GM21367 (cell line): ENCODE results near the gene MAP2K6.
A peak's percentile ranks its signal among the peaks of the same experiment; 100 is the strongest.

Source experiments
- ATAC-seq: cut with Tn5 transposase; IDR thresholded peaks from one replicate; pipeline ENCODE4 v1.9.1; 2021; ENCODE audit not compliant: unreplicated experiment

The MAP2K6 gene

GRCh38 chr17:69414408-69415274 lies at the start of gene MAP2K6:
MAP2K6 (plus strand) TSS chr17:69414697; CDS start chr17:69414985, 288 bp downstream.
- peak; percentile 92 for ATAC-seq

GRCh38 chr17:69367298-69367697 lies 47.2 kb upstream of the MAP2K6 start:
- ATAC-seq, result peak; percentile 78

GRCh38 chr17:69373069-69373468 lies 41.4 kb upstream of the MAP2K6 start:
- no peak for ATAC-seq

GRCh38 chr17:69375229-69375628 lies 39.3 kb upstream of the MAP2K6 start:
- ATAC-seq, result no peak

- no peak for ATAC-seq
Measured at GRCh38 chr17:69388822-69389442, 25.6 kb upstream of the MAP2K6 start.

- no peak for ATAC-seq
Measured at GRCh38 chr17:69390795-69391501, 23.5 kb upstream of the MAP2K6 start.

- no peak for ATAC-seq
Measured at GRCh38 chr17:69401251-69401650, 13.2 kb upstream of the MAP2K6 start.

- no peak for ATAC-seq
Measured at GRCh38 chr17:69402052-69402451, 12.4 kb upstream of the MAP2K6 start.

GRCh38 chr17:69404399-69404798 lies 10.1 kb upstream of the MAP2K6 start:
- ATAC-seq, result no peak

- no peak for ATAC-seq
Measured at GRCh38 chr17:69405096-69405495, 9.4 kb upstream of the MAP2K6 start.

- ATAC-seq, result no peak
Measured at GRCh38 chr17:69406941-69407340, 7.6 kb upstream of the MAP2K6 start.

GRCh38 chr17:69407759-69408158 lies 6.7 kb upstream of the MAP2K6 start:
- ATAC-seq, result no peak

- no peak for ATAC-seq
Measured at GRCh38 chr17:69410671-69411070, 3.8 kb upstream of the MAP2K6 start.

GRCh38 chr17:69411766-69412165 lies 2.7 kb upstream of the MAP2K6 start:
- no peak for ATAC-seq

GRCh38 chr17:69412251-69412671 lies 2.2 kb upstream of the MAP2K6 start:
- no peak for ATAC-seq

- ATAC-seq, result no peak
Measured at GRCh38 chr17:69415431-69415830, 934 bp downstream of the MAP2K6 start.

GRCh38 chr17:69417545-69418483 lies 3.3 kb downstream of the MAP2K6 start:
- no peak for ATAC-seq

- ATAC-seq, result no peak
Measured at GRCh38 chr17:69418535-69418934, 4.0 kb downstream of the MAP2K6 start.

GRCh38 chr17:69423450-69423849 lies 9.0 kb downstream of the MAP2K6 start:
- ATAC-seq, result no peak

- ATAC-seq, result no peak
Measured at GRCh38 chr17:69424287-69425041, 10.0 kb downstream of the MAP2K6 start.
